HepG2 (cell line): ENCODE measurements around the gene ZNF384. TPM values are rescaled to one million over a fixed set of nuclear protein-coding genes. Genes with fewer than 3 reads are reported as not detected.

ENCODE experiments used
- ERF ChIP-seq: IDR thresholded peaks from 2 replicates; pipeline ENCODE4 v1.6.1; 2018; ENCODE audit warnings: missing biosample characterization, missing genetic modification reagents
- FOSL2 ChIP-seq: sonication (generic); formaldehyde crosslinking; IDR thresholded peaks from 2 replicates; pipeline ENCODE4 v1.4.0; 2020; ENCODE audit warnings: missing genetic modification reagents
- KAT8 ChIP-seq: IDR thresholded peaks from 2 replicates; pipeline ENCODE4 v1.6.1; 2016; ENCODE audit warnings: missing genetic modification reagents, missing compliant biosample characterization
- SP1 ChIP-seq, 2 experiments: fragments of 450-650 bp in 1 of 2; sonication (generic) in 1 of 2; formaldehyde crosslinking in 1 of 2; IDR thresholded peaks; 2 replicates each; pipeline versions ENCODE4 v1.4.0 to v1.6.1; 2016 to 2020; ENCODE audit warnings: missing genetic modification reagents in 1 of 2
- XRCC5 ChIP-seq: fragments of 200-400 bp; formaldehyde crosslinking; optimal IDR thresholded peaks from 2 replicates; pipeline ENCODE3; 2017; ENCODE audit warnings: mild to moderate bottlenecking, low read length
- ZNF230 ChIP-seq: sonication (generic); formaldehyde crosslinking; IDR thresholded peaks from 2 replicates; pipeline ENCODE4 v1.4.0; 2020; ENCODE audit warnings: mild to moderate bottlenecking, missing genetic modification reagents
- ZNF782 ChIP-seq: sonication (generic); formaldehyde crosslinking; IDR thresholded peaks from 2 replicates; pipeline ENCODE4 v1.4.0; 2020; ENCODE audit warnings: missing genetic modification reagents, mild to moderate bottlenecking, borderline replicate concordance
- polyA plus RNA-seq, 8 experiments: library from polyadenylated mRNA; depleted of rRNA in 3 of 8; stranded (reverse) in 7 of 8; unstranded in 1 of 8; fragments of >200 nt; fragmentation: Illumina TruSeq in 4 of 8; extraction: Trizol in 4 of 8; gene quantifications; 2 replicates each; pipeline versions ENCODE4 v1.2.1 to v1.2.3, GENCODE V29; 2011 to 2016; ENCODE audit warnings: low read depth in 4 of 8, missing spikeins in 1 of 8, mixed read lengths in 1 of 8; ENCODE audit not compliant: insufficient read depth in 1 of 8
- total RNA-seq, 5 experiments: library from RNA; depleted of rRNA; stranded (reverse); fragments of >200 nt; fragmentation: Illumina TruSeq; extraction: Trizol; gene quantifications; 2 replicates each; pipeline ENCODE4 v1.2.3, GENCODE V29; 2016; ENCODE audit warnings: low read depth in 1 of 5
- TF ChIP-seq, protein P1 (sequence below): sonication (generic); formaldehyde crosslinking; IDR thresholded peaks from 2 replicates; pipeline ENCODE4 v1.4.0; 2020; ENCODE audit warnings: missing genetic modification reagents, mild to moderate bottlenecking, borderline replicate concordance

The ZNF384 gene
- total and polyA plus RNA-seq, 2 of the 13 experiments (the other 11 are each of a cell fraction or from before 2014, with no cell fraction given): 23.6 to 55.3 TPM

DNA sequence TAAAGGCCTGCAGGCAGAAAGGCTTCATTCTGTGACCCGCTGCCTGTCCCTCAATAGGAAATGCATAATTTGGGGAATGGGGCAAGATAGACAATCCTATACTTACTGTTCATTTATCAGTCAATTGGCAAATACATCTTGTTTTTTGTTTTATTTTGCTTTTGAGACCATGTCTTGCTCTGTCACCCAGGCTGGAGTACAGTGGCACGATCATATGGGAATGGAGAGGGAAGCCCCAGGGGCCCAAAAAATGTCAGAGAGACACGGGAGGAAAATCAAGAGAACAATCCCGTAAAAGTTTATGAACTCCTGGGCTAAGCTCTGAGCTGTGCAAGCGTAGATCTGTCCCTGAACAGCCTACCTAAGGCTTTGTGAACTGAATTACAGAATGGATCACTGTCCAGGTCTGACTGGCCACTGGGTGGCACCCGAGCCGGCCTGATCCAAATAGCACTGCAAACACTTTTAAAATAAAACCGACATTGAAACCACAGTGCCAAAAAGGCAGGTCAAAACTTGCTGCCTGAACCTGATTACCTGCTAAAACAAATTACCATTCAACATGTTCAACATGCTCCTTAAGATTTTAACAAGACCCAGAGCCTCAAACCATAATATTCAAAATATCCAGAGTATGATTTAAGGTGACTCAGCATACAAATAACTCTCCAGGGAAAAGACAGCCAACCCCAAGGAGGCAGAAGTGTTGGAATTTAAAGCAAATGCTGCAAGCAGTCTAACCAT is 46.4 kb upstream of the ZNF384 start (continued):
- TF ChIP-seq, protein P1, sequence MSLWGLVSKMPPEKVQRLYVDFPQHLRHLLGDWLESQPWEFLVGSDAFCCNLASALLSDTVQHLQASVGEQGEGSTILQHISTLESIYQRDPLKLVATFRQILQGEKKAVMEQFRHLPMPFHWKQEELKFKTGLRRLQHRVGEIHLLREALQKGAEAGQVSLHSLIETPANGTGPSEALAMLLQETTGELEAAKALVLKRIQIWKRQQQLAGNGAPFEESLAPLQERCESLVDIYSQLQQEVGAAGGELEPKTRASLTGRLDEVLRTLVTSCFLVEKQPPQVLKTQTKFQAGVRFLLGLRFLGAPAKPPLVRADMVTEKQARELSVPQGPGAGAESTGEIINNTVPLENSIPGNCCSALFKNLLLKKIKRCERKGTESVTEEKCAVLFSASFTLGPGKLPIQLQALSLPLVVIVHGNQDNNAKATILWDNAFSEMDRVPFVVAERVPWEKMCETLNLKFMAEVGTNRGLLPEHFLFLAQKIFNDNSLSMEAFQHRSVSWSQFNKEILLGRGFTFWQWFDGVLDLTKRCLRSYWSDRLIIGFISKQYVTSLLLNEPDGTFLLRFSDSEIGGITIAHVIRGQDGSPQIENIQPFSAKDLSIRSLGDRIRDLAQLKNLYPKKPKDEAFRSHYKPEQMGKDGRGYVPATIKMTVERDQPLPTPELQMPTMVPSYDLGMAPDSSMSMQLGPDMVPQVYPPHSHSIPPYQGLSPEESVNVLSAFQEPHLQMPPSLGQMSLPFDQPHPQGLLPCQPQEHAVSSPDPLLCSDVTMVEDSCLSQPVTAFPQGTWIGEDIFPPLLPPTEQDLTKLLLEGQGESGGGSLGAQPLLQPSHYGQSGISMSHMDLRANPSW (CRISPR knock-in tag): no peak
- TF ChIP-seq ZNF782 (CRISPR knock-in tag): peak; percentile 95
- TF ChIP-seq SP1 (IDR thresholded peaks at IDR 0.05): no peak
- TF ChIP-seq SP1 (CRISPR knock-in tag; IDR thresholded peaks at IDR 0.05): 0 out of 2 replicates have a peak, but pooled peaks have one; percentile 19
- TF ChIP-seq KAT8 (CRISPR knock-in tag): peak; percentile 22; the same call in 1 of the 2 replicates
- peak; percentile 47 for TF ChIP-seq XRCC5
- no peak for TF ChIP-seq ZNF230 (CRISPR knock-in tag)
- TF ChIP-seq ERF (CRISPR knock-in tag): 0 out of 2 replicates have a peak, but pooled peaks have one; percentile 24
- TF ChIP-seq FOSL2 (CRISPR knock-in tag): peak; percentile 22; the same call in 1 of the 2 replicates
